ENCODE measurements around the gene EHD4.
A peak's percentile ranks its signal among the peaks of the same experiment; 100 is the strongest.

EHD4 gene

GRCh38 chr15:41979493-41980266 is 7.3 kb upstream of the EHD4 start:
- no peaks in the 10 kb centered on the region for H3K36me3 ChIP-seq (ENCODE audit: insufficient read depth, low read length)
- no peak overlapping the region for H3K9ac ChIP-seq (ENCODE audit: low read depth, low read length)
- H3K9me3 ChIP-seq (ENCODE audit: control insufficient read depth, insufficient read depth, low read length), result no peaks in the 10 kb centered on the region
- no peaks in the 10 kb centered on the region for H3K4me1 ChIP-seq (ENCODE audit: insufficient read depth, low read length)

- Histone ChIP-seq H3K4me1 (ENCODE audit: insufficient read depth, low read length) (no peaks in the 10 kb centered on the region), H3K36me3 (ENCODE audit: insufficient read depth, low read length) (no peaks in the 10 kb centered on the region)
These were observed 6.2 kb upstream of the EHD4 start for GRCh38 chr15:41978534-41978933.

GRCh38 chr15:41977757-41978383 is 5.5 kb upstream of the EHD4 start:
- Histone ChIP-seq H3K9me3 (ENCODE audit: control insufficient read depth, insufficient read depth, low read length) (no peaks in the 10 kb centered on the region), H3K36me3 (ENCODE audit: insufficient read depth, low read length) (no peaks in the 10 kb centered on the region), H3K4me1 (ENCODE audit: insufficient read depth, low read length) (no peaks in the 10 kb centered on the region), H3K9ac (ENCODE audit: low read depth, low read length) (no peak overlapping the region)

More at GRCh38 chr15:41978534-41978933, 6.2 kb upstream of the EHD4 start:
- no peaks in the 10 kb centered on the region for H3K9me3 ChIP-seq (ENCODE audit: control insufficient read depth, insufficient read depth, low read length)
- no peak overlapping the region for H3K9ac ChIP-seq (ENCODE audit: low read depth, low read length)

GRCh38 chr15:41975669-41976068 is 3.3 kb upstream of the EHD4 start:
- Histone ChIP-seq H3K9me3 (ENCODE audit: control insufficient read depth, insufficient read depth, low read length) (no peaks in the 10 kb centered on the region), H3K36me3 (ENCODE audit: insufficient read depth, low read length) (no peaks in the 10 kb centered on the region), H3K9ac (ENCODE audit: low read depth, low read length) (no peak overlapping the region), H3K4me1 (ENCODE audit: insufficient read depth, low read length) (peaks cover under 1% of the 10 kb centered on the region)

GRCh38 chr15:41974041-41974440 is 1.7 kb upstream of the EHD4 start:
- H3K9me3 ChIP-seq (ENCODE audit: control insufficient read depth, insufficient read depth, low read length), result no peaks in the 10 kb centered on the region
- H3K4me1 ChIP-seq (ENCODE audit: insufficient read depth, low read length), result peaks cover 14% of the 10 kb centered on the region
- H3K36me3 ChIP-seq (ENCODE audit: insufficient read depth, low read length), result no peaks in the 10 kb centered on the region
- H3K9ac ChIP-seq (ENCODE audit: low read depth, low read length), result no peak overlapping the region

GRCh38 chr15:41971895-41972252 is 483 bp downstream of the EHD4 start:
- Histone ChIP-seq H3K9ac (ENCODE audit: low read depth, low read length) (peak overlapping the region; percentile 98), H3K36me3 (ENCODE audit: insufficient read depth, low read length) (no peaks in the 10 kb centered on the region), H3K9me3 (ENCODE audit: control insufficient read depth, insufficient read depth, low read length) (no peaks in the 10 kb centered on the region), H3K4me1 (ENCODE audit: insufficient read depth, low read length) (peaks cover 14% of the 10 kb centered on the region)

GRCh38 chr15:41971089-41971894 is 1.1 kb downstream of the EHD4 start:
- peak overlapping the region; percentile 98 for H3K9ac ChIP-seq (ENCODE audit: low read depth, low read length)
- no peaks in the 10 kb centered on the region for H3K36me3 ChIP-seq (ENCODE audit: insufficient read depth, low read length)
- peaks cover 14% of the 10 kb centered on the region for H3K4me1 ChIP-seq (ENCODE audit: insufficient read depth, low read length)
- H3K9me3 ChIP-seq (ENCODE audit: control insufficient read depth, insufficient read depth, low read length), result no peaks in the 10 kb centered on the region

DNA sequence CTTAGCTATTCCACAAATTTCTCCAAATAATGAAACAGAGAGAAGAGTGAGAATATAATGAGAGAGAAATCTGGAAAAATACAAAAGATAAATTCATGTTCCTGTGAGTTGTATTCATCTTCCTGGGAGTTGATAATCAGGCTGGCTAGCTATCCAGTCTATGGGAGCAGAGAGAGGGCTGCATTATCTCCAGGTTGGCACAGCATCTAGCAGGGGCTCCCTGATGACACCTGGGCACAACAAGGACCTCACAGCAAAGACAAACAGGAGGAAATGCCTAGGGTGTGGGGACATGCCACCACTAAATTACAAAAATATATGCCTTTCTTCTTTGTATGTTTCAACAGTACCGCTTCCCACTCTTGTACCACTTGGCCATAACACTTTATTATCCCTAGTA is 1.9 kb downstream of the EHD4 start:
- H3K9me3 ChIP-seq (ENCODE audit: control insufficient read depth, insufficient read depth, low read length), result no peaks in the 10 kb centered on the region
- no peaks in the 10 kb centered on the region for H3K36me3 ChIP-seq (ENCODE audit: insufficient read depth, low read length)
- peaks cover 14% of the 10 kb centered on the region for H3K4me1 ChIP-seq (ENCODE audit: insufficient read depth, low read length)
- H3K9ac ChIP-seq (ENCODE audit: low read depth, low read length), result no peak overlapping the region

GRCh38 chr15:41969851-41970431 is 2.4 kb downstream of the EHD4 start:
- no peaks in the 10 kb centered on the region for H3K9me3 ChIP-seq (ENCODE audit: control insufficient read depth, insufficient read depth, low read length)
- H3K9ac ChIP-seq (ENCODE audit: low read depth, low read length), result no peak overlapping the region
- no peaks in the 10 kb centered on the region for H3K36me3 ChIP-seq (ENCODE audit: insufficient read depth, low read length)
- H3K4me1 ChIP-seq (ENCODE audit: insufficient read depth, low read length), result peaks cover 14% of the 10 kb centered on the region

DNA sequence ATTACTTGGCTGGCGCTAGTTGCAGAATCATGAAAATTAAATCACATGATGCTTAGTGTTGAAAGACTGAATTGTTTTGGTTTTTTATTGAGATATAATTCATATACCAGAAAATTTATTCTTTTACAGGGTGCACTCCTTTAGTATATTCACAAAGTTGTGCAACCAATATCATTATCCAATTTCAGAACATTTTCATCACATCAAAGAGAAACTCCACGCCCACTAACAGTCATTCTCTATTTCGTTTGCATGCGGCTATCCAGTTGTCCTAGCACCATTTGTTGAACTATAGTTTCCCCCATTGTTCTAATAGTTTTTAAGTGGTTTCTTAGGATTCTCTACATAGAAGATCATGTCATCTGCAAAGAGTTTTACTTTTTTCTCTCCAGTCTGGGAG is 3.7 kb downstream of the EHD4 start:
- Histone ChIP-seq H3K9ac (ENCODE audit: low read depth, low read length) (no peak overlapping the region), H3K36me3 (ENCODE audit: insufficient read depth, low read length) (no peaks in the 10 kb centered on the region; the same call in 1 of the 2 replicates), H3K4me1 (ENCODE audit: insufficient read depth, low read length) (peaks cover 14% of the 10 kb centered on the region), H3K9me3 (ENCODE audit: control insufficient read depth, insufficient read depth, low read length) (no peaks in the 10 kb centered on the region)

GRCh38 chr15:41967506-41968206 is 4.7 kb downstream of the EHD4 start:
- no peaks in the 10 kb centered on the region for H3K9me3 ChIP-seq (ENCODE audit: control insufficient read depth, insufficient read depth, low read length)
- no peak overlapping the region for H3K9ac ChIP-seq (ENCODE audit: low read depth, low read length)
- H3K36me3 ChIP-seq (ENCODE audit: insufficient read depth, low read length), result no peaks in the 10 kb centered on the region; the same call in 1 of the 2 replicates
- peaks cover 14% of the 10 kb centered on the region for H3K4me1 ChIP-seq (ENCODE audit: insufficient read depth, low read length)

- H3K9me3 ChIP-seq (ENCODE audit: control insufficient read depth, insufficient read depth, low read length), result no peaks in the 10 kb centered on the region
- H3K36me3 ChIP-seq (ENCODE audit: insufficient read depth, low read length), result no peaks in the 10 kb centered on the region; the same call in 1 of the 2 replicates
These were observed 5.4 kb downstream of the EHD4 start for GRCh38 chr15:41966920-41967465.

GRCh38 chr15:41966414-41966812 is 5.9 kb downstream of the EHD4 start:
- Histone ChIP-seq H3K9me3 (ENCODE audit: control insufficient read depth, insufficient read depth, low read length) (no peaks in the 10 kb centered on the region), H3K9ac (ENCODE audit: low read depth, low read length) (no peak overlapping the region), H3K4me1 (ENCODE audit: insufficient read depth, low read length) (peaks cover 14% of the 10 kb centered on the region), H3K36me3 (ENCODE audit: insufficient read depth, low read length) (no peaks in the 10 kb centered on the region; the same call in 1 of the 2 replicates)

More at GRCh38 chr15:41966920-41967465, 5.4 kb downstream of the EHD4 start:
- Histone ChIP-seq H3K4me1 (ENCODE audit: insufficient read depth, low read length) (peaks cover 14% of the 10 kb centered on the region), H3K9ac (ENCODE audit: low read depth, low read length) (no peak overlapping the region)
